ENCODE data around the gene BCKDHB.

GRCh38 chr6:80148220-80148619, 41.7 kb downstream of the BCKDHB start:
- TF ChIP-seq CTCF (IDR thresholded peaks at IDR 0.05) (no peak), POLR2A (IDR thresholded peaks at IDR 0.05) (no peak), POLR2AphosphoS5 (IDR thresholded peaks at IDR 0.05; ENCODE audit: insufficient read depth in 1 of 2, low read depth in 1 of 2) (no peak)

All from vagina (tissue), 2 donors.